Measurements from ENCODE around the gene PDIA6. TPM values are rescaled to one million over a fixed set of nuclear protein-coding genes. Genes with fewer than 3 reads are reported as not detected.

Gene PDIA6, protein sequence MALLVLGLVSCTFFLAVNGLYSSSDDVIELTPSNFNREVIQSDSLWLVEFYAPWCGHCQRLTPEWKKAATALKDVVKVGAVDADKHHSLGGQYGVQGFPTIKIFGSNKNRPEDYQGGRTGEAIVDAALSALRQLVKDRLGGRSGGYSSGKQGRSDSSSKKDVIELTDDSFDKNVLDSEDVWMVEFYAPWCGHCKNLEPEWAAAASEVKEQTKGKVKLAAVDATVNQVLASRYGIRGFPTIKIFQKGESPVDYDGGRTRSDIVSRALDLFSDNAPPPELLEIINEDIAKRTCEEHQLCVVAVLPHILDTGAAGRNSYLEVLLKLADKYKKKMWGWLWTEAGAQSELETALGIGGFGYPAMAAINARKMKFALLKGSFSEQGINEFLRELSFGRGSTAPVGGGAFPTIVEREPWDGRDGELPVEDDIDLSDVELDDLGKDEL
- total RNA-seq: 260 and 472 TPM in 2 replicates
- polyA plus RNA-seq (2012): 210 TPM

DNA sequence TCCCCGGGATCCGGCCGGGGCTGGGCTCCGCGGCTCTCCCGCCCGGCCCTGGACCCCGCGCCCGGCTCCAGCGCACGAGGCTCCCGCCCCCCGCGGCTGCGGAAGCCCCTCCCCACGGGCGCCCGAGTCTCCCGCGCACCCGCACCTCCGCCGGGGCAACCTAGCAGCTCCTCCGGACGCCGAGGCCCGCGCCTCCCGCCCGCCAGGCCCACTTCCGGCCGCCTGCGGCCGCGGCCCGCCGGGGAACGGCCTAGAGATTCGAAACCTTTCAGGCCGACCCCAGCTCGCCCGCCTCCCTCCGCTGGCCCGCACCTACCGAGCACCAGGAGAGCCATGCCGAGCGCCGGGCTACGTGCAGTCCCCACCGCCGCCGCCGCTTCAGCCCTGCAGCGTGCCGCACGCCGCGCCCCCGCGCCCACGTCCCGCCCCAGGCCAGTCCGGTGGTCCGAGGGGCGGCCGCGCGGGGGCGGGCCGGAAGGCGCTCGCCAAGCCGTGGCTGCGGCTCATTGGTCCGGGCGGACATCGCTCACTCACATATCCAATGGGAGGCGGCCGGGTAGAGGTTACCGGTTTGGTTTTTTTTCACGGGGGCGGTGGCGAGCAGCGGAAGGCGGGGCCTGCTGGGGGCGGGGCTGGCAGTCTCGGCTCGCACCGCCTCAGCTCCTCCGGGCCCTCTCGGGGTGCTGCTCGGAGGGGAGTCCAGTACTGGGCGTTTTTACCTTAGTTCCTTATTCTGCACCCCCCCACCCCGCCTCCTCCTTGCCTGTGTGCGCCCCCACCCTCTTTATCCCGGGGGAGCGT lies at the start of gene PDIA6:
PDIA6 (minus strand) TSS at position 424 of the 801 bp plus-strand sequence; CDS start at position 335, 89 bp downstream.
- DNase-seq (ENCODE audit: low read depth): peak; percentile 98

DNA sequence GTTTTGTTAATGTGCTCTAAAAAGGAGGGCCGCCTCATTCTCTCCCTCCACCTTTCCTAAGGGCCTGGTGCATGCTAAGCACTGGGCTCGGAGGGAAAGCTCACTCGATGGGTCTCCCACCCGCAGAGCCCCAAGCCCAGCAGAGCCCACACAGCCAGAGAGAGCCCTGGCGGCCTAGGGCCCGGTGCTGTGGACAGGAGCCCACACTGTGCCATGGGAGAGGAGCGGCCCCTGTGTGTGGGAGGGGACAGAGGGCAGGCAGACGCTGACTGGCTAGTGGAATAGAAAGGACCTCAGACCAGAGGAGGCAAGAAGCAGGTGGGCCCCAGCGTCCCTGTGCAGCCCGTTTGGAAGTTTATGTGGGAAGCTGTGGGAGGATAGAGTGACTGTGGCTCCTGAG lies 49.7 kb upstream of the PDIA6 start:
- no peak for DNase-seq (ENCODE audit: low read depth)

DNA sequence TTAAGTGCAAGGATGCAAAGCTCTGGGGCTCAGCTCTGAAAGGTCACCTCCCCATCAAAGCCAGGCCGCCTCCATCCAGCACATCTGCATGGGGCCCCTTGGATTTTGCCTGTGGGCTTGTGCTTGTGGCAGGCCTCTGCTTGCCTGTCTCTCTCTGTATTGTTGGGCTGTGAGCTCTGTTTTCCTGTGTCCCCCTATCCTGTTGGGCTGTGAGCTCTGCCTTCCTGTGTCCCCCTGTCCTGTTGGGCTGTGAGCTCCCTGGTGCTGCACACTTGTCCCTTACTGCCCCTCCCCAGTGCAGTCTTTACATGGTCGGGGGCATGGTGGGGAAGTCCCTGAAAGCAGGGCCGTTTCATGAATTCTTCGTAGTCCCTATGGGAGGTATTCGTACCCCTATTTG lies 49.2 kb upstream of the PDIA6 start:
- DNase-seq (ENCODE audit: low read depth): no peak

DNA sequence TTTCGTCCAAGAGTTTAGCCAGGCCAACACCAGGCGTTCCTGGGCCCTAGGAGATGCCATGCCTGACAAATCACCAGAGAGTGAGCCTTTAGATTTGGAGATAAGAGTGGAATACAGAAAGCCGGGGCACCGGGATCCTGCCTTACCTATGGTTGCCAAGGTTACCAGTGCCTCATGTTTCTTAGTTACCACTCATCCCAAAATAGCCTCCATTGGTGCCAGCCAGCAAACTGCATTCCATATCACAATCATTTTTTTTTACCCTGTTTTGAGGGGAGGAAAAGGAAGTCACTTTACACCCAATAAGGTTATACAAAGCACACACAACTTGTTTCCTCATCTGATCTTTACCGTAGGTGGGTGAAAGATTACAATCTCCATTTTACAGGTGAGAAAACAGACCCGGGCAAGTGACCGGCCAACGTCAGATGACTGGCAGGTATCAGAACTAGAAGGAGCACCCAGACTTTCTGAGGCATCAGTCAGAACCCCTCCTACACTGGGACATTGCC lies 48.3 kb upstream of the PDIA6 start:
- no peak for DNase-seq (ENCODE audit: low read depth)

DNA sequence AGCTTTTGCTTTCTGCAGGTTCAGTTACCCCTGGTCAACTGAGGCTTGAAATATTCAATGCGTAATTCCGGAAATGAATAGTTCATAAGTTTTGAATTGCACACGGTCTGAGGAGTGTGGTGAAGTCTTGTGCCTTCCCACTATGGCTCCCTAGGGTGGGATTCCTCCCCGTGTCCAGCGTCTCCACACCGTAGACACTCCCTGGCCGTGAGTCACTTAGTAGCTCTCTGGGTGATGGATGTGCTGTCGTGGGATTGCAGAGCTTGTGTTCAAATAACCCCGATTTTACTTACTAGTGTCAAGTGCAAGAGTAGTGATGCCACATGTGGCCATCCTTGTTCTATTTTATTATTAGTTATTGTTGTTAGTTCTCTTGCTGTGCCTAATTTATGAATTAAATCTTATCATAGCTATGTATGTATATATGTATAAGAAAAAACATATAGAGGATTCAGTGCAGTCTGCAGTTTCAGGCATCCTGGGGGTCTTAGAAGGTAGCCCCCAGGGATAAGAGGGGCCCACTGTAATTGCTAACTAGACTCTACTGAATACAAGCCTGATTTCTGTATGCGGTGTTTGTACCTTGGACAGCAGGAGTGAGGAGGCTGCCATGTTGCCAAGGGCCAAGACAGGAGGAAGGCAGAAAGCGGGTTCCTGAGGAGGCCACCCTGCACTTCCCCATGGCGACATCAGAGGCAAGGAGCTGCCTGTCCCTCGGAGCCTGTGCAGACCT lies 47.7 kb upstream of the PDIA6 start:
- no peak for DNase-seq (ENCODE audit: low read depth)

DNA sequence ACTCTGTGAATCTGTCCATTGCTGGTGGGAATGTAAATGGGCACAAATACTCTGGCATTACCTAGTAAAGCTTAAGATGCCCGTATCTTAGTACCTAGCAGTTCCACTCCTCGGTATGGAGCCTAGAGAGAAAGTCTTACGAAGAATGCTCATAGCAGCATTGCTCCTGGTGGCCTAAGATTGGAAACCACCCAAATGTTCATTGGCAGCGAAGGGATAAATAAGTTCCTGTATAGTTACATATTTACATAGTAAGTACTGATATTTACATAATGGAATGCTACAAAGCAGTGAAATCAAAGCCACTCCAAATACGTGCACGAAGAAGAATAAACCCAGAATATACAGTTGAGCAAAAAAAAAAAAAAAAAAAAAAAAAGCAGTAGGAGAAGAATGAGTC lies 46.7 kb upstream of the PDIA6 start:
- DNase-seq (ENCODE audit: low read depth): no peak

DNA sequence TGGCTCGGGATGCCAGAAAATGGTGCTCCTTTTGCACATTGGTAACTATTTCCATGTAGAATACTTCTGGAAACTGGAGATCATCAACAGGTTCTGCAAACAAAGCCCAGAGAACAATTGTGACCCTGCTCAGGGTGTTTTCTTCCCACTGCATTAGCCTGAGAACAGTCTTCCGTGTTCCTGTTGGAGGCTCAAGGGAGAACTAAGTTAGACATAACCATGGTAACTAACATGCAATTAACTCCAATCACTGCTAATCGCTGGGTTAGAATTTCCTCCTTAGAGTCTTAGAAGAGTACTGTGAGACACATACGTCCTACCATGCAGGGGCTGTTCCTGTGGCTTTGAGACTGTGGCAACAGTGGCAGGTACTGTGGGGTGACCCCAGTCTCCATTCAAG lies 36.0 kb upstream of the PDIA6 start:
- DNase-seq (ENCODE audit: low read depth): no peak

DNA sequence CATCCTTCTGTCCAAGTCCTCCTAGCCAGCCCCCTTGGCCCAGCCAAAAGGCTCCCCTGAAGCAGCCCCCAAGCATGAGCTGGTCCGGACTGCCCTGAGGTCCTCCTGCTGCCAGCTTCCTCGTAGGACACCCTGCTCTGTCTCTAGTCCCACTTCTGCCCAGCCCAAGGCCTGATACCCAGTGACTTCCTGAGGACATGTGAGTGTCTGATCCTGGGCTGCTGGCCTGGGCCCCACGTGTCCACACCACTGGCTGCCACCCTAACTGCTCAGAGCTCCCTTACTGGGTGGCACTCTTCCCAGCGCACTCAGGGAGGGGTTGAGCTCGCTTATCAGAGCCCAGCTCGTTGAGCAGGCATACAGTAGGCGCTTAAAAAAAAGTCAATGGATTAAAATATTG lies 34.4 kb upstream of the PDIA6 start:
- no peak for DNase-seq (ENCODE audit: low read depth)

DNA sequence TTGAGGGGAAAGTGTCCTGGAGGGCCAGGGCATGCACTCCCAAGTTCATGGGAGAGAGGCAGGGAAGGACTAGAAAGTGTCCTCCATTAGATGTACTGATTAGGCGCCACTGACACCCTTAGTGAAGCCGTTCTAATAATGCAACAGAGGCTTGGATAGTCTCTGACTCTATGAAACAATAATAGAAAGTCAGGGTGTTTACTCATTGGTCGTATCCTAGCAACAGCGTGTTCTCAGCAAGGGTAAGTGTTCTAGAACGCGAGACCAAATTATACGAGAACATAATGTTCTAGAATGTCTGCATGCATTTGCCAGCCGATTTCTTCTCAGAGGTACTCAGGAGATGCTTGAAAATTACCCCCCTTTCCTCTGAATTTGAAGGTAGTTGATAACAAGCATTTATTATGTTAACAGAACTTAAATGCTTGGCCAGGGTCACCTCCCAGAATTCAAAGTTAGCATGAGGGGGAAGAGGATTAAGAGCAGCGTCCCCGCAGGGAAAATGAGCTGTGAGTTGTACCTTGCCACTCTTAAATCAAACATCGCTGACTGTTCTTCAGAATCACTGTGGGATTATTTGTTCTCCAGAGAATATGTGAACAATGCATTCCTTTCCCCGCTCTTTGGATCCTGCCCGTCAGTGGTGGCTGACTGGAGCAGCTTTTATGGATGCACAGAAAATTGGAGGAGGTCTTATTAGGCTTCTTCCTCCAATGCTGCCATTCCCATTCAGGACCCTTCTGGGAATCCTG lies 33.7 kb upstream of the PDIA6 start:
- no peak for DNase-seq (ENCODE audit: low read depth)

DNA sequence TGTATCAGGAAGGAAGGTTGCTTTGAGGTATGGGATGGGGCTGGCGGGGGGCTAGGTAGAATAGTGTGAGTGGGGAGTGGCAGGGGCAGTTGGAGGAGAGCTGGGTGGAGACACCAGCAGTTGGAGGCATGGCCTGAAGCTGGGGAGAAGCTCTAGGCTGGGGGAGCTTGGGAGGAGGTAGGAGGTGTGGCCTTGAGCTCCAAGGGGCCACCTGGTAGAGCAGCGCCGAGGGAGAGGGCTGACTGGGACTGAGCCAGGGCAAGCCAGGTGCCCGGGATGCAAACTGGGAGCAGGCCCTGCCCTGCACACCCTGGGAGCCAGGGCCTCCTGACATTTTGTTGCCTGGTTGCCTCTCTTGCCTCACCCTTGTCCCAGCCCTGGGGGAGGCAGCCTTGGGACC lies 33.1 kb upstream of the PDIA6 start:
- no peak for DNase-seq (ENCODE audit: low read depth)

DNA sequence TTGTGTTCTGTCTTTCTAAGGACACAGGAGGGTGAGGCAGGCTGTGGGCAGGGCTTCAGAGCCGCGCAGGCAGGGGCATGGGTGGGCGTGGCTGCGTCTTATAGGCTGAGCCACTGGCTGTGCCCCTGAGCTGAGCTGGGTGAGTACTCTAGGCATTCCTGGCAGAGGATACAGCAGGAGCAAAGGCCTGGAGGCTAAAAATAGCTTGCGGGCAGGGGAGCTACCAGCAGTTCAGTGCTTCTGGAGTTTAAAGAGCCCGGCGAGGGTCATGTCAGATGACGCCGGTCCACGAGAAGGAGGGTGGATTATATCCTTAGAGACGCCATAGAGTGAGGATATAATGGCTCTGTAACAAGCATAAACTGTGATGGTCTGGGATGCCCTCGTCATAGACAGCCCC lies 31.5 kb upstream of the PDIA6 start:
- peak; percentile 96 for DNase-seq (ENCODE audit: low read depth)

DNA sequence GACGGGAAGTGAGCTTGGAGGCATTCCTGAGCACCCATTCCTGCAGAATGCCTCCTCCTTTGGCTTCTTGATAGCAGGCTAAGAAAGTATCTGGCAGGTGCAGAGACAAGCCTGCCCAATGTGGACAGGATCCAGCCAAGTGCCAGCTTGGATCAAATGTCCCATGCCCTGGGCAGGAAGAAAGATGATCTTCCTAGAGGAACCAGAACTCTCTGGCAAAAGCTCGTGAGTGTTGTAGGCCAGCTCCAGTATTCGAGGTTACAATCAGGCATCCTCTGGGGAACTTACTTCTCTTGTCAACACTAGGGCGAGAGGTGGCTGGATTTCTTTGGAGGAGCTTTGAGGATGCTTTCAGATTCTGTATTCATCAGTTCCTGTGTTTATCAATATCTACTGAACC lies 29.9 kb upstream of the PDIA6 start:
- DNase-seq (ENCODE audit: low read depth): peak; percentile 22

DNA sequence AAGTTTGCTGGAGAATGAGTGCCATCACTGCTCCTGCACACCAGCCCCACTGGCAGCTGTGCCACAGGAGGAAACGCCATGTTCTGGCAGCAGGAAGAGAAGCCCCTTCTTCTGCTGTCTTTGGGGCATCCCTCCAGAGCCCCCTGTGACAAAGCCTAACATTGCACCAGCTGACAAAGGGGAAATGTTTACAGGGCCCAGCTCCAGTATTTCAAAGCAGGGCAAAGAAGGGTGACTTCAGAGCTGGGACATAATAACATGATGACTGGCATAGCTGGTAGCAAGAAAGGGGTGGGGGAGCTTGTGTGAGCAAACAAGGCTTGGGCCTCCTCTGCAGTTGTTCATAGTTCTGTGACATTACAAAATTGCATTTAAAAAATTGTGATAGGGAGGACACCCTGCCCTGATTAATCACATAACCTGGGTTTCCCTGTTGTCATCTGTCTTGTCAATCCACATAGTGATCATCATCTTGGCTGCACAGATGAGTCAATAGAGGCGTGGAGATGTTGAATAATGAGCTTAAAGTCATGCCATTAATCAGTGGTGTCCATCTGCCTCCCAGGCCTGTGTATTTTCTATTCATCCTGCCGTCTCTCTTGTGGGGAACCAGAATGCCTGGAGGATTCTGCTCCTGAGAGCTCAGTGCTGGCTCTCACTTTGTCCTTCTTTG lies 29.1 kb upstream of the PDIA6 start:
- DNase-seq (ENCODE audit: low read depth): no peak

DNA sequence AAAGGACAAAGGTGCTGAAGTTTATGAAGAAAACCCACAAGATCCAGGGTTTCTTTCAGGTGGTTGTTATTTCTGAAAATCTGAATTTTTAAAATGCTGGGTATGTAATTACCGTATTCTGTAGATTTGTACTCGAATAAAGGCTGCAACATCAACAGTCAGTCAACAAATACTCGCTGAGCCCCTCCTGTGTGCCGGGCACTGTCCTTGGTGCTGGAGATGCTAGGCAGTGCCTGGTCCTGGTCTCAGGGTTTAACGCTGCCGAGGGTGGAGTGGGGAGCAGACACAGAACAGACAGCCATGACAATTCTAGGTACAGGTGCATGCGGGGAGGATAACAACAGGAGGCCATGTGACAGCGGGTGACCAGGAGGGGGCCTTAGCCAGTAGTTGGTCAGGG lies 27.2 kb upstream of the PDIA6 start:
- peak; percentile 34 for DNase-seq (ENCODE audit: low read depth)

DNA sequence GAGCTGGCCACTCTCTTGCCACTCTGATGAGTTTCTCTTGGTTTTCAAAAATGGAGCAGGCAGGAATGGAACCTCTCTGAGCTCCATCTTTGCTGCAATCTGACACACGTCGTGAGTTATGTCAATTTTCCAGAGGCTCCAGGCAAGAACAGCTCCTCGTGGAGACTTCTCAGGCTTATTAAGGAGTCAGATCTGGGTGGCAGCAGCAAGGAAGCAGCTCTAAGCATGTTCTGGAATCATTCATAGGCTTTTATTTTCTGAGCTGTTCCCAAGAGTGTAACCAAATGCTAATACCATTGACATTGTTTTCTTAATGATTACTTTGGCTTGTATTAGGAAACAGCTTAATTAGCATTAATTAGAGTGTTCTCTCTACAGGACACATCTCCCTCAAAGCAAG lies 26.1 kb upstream of the PDIA6 start:
- no peak for DNase-seq (ENCODE audit: low read depth)

DNA sequence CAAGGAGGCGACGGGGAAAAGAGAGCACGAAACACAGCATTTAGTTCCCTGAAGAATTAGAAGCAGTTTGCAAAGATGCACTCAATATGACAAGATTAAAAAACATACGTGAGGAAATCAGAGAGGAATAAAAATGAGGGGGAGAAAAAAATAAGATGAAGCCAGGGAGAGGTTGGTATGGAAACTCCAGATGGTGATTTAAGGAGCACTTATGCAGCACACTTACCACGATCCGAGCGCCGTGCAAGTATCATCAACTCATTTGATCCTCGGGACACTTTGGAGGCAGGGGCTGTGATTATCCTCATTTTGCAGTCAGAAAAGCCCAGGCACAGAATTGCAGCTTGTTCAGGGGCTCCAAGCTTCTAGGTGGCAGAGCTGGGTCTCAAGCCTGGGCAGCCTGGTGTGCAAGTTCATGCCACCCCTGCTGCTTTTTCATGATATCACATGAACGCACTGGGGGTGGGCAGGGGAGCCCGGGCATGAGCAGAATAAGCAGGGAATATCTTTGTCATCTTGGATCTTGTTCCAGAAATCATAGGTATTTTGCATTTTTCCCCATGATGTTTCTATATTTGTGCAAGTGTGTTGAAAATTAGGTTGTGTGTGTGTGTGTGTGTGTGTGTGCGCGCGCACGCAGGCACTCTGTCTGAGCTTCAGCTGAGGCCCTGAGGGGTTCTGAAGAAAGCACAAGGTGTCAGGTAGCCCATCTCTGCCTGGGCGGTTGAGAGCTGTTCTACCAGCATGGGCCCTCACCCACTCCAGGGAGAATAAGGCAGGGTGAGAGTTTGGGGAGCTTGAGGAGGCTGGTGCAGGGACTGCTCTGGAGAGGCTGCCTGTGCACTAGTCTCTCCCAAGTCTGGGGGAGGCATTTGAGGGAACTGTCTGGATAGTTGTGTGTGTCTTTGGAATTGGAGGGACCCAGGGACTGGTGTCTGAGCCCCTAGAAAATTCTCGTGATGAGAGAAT lies 25.0 kb upstream of the PDIA6 start:
- no peak for DNase-seq (ENCODE audit: low read depth)

DNA sequence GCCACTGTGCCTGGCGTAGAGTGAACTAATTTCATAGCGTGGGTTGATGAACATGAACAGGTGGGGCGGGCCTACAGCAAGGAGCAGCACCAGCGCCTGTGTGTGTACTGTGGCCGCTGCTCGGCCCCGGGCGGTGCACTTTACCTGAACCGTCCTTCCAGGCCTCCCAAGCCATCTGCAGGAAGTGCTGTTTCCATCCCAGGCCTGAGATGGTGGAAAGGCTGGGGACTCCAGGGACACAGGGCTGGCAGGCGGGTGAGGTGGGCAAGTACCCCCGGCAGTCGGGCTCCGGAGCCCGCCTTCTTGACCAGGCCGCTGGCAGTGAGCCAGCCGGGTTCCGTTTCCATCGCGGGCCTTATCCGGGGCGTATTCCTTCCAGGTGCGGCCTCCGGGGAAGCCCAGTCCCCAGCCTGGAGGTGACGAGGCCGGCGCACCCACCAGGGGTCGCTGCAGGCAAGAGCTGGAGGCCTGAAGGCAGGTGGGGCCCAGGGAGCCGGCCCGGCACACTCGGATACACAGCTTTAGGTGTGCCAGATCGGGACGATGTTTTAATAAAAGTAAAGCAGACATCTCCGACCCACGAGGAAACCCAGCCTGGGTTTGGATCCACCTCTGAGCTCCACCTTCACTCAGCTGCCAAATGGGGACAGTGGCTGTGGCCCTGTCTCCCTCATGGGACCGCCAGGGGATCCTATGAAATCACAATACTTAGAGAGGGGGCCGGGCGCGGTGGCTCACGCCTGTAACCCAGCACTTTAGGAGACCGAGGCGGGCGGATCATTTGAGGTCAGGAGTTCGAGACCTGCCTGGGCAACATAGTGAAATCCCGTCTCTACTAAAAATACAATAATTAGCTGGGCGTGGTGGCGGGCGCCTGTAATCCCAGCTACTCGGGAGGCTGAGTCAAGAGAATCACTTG lies 22.7 kb upstream of the PDIA6 start:
- peak; percentile 34 for DNase-seq (ENCODE audit: low read depth)

DNA sequence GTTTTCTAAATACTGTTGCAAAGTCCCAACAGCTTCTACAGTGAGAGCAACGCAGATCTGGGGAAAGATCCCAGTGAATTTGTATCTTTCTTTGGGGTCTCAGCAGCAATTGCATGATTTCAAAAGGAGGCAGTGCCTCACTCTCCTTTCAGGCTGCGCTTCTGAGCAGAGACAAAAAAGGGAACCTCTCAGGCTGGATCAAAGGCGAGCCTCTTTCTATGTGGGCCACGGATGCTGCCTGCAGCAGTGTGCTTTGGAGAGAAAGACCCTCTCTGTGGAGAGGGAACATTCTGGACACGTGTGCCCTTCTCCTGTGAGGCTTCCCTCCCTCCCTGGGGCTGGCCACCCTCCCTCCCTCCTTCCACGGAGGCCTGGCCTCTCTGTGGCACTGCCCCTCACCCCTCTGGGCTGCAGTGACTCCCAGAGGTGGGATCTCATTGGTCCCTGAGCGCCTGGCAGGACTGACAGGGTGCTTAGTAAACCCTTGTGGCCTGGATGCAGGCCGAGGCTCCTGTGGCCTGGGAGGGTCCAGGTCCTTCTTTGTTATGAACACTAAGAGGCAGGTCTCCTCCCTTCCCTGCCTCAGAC lies 21.6 kb upstream of the PDIA6 start:
- DNase-seq (ENCODE audit: low read depth): no peak

All from myocyte (in vitro differentiated cells).